ENCODE measurements around the gene L3MBTL3.

- TF ChIP-seq CTCF (IDR thresholded peaks at IDR 0.05) (no peak), ZFX (IDR thresholded peaks at IDR 0.05; ENCODE audit: borderline replicate concordance) (no peak)
Observed at GRCh38 chr6:130069485-130069884, 51.1 kb downstream of the L3MBTL3 start.

Measured in 22Rv1 (cell line).